GM12878 (cell line): ENCODE measurements around the gene CABLES1. TPM values are rescaled to one million over a fixed set of nuclear protein-coding genes. Genes with fewer than 3 reads are reported as not detected.

ENCODE experiments used
- ATAC-seq: fragments of 200-7000 bp; cut with Tn5 transposase; 3 replicates; pipeline ENCODE4 v1.9.1; 2020; ENCODE audit warnings: mild to moderate bottlenecking, moderate library complexity
- BruUV-seq: library from RNA; stranded (reverse); fragments of 400-500 nt; replicated peaks from 2 replicates; lab custom pipeline; 2021; lab: Mats Ljungman, UMichigan
- CTCF ChIA-PET: fragments of 300-600 bp; sonication (Branson Sonifier 250); formaldehyde crosslinking; extraction: SDS; loops from one replicate; lab custom pipeline; 2021; ENCODE audit warnings: inconsistent platforms; lab: Yijun Ruan, JAX
- POLR2A ChIA-PET: fragments of 350-600 bp; formaldehyde crosslinking; extraction: SDS; loops from one replicate; lab custom pipeline; 2021; ENCODE audit warnings: inconsistent platforms; lab: Charles Lee
- RAD21 ChIA-PET: fragments of 300-600 bp; sonication (Branson Sonifier 250); formaldehyde crosslinking; loops from one replicate; lab custom pipeline; 2023; ENCODE audit warnings: antibody characterized with exemption; ENCODE audit not compliant: unreplicated experiment; lab: Charles Lee
- SMC1A ChIA-PET: fragments of 300-600 bp; sonication (Branson Sonifier 250); formaldehyde crosslinking; loops from one replicate; lab custom pipeline; 2023; ENCODE audit not compliant: unreplicated experiment, uncharacterized antibody; lab: Charles Lee
- DNase-seq: peaks from one replicate; pipeline ENCODE4 v3.0.0-alpha.2; 2011; ENCODE audit warnings: low read depth, low spot score
- FAIRE-seq: peaks from 3 replicates; lab custom pipeline; 2011; peaks lifted over from hg19 to GRCh38; lab: Jason Lieb, UNC
- H2AFZ ChIP-seq: 2 replicates; pipeline ENCODE4 v1.6.0; 2011; ENCODE audit warnings: low read depth, low read length, control low read depth; ENCODE audit not compliant: control insufficient read depth
- H3K27ac ChIP-seq: 2 replicates; pipeline ENCODE4 v1.5.1; 2011; ENCODE audit warnings: control low read depth; ENCODE audit not compliant: control insufficient read depth, insufficient read depth
- H3K27me3 ChIP-seq, 2 experiments: replicated peaks in 1 of 2; 2 replicates each; pipeline versions ENCODE4 v1.6.0 to v1.6.1; 2011; ENCODE audit warnings: low read length in 1 of 2; ENCODE audit not compliant: control insufficient read depth in 2 of 2, insufficient read depth in 2 of 2
- H3K36me3 ChIP-seq, 2 experiments: 2 replicates each; pipeline ENCODE4 v1.5.1; 2011; ENCODE audit warnings: low read length in 1 of 2; ENCODE audit not compliant: control insufficient read depth in 2 of 2, insufficient read depth in 2 of 2
- H3K4me1 ChIP-seq: 2 replicates; pipeline ENCODE4 v1.6.1; 2011; ENCODE audit warnings: mild to moderate bottlenecking, low read length, moderate library complexity, mixed read lengths; ENCODE audit not compliant: control insufficient read depth, insufficient read depth
- H3K4me2 ChIP-seq: 2 replicates; pipeline ENCODE4 v1.6.0; 2011; ENCODE audit warnings: control low read depth; ENCODE audit not compliant: control insufficient read depth, insufficient read depth
- H3K4me3 ChIP-seq: fragments of 200-600 bp; sonication (generic); 2 replicates; pipeline ENCODE4 v1.5.1; 2016
- H3K79me2 ChIP-seq: 2 replicates; pipeline ENCODE4 v1.6.0; 2011; ENCODE audit warnings: low read length; ENCODE audit not compliant: control insufficient read depth, insufficient read depth
- H3K9ac ChIP-seq: 2 replicates; pipeline ENCODE4 v1.8.0; 2011; ENCODE audit warnings: low read length, control low read depth, mixed read lengths; ENCODE audit not compliant: control insufficient read depth, insufficient read depth
- H3K9me3 ChIP-seq: replicated peaks from 3 replicates; pipeline ENCODE4 v1.5.1; 2011; ENCODE audit warnings: mild to moderate bottlenecking, low read length; ENCODE audit not compliant: control insufficient read depth, insufficient read depth
- H4K20me1 ChIP-seq: 2 replicates; pipeline ENCODE4 v1.6.0; 2011; ENCODE audit not compliant: control insufficient read depth, insufficient read depth
- ATF7 ChIP-seq: fragments of 450-650 bp; IDR thresholded peaks from 2 replicates; pipeline ENCODE4 v1.6.1; 2016; ENCODE audit warnings: low read depth, mild to moderate bottlenecking
- BCL11A ChIP-seq: IDR thresholded peaks from 2 replicates; pipeline ENCODE4 v1.6.1; 2011; ENCODE audit warnings: low read depth, low read length
- DPF2 ChIP-seq: fragments of 450-650 bp; IDR thresholded peaks from 2 replicates; pipeline ENCODE4 v1.6.1; 2017; ENCODE audit warnings: mild to moderate bottlenecking
- NFYB ChIP-seq: IDR thresholded peaks from 2 replicates; pipeline ENCODE4 v1.6.1; 2011; ENCODE audit warnings: low read depth, mild to moderate bottlenecking, low read length, improper control_type of control experiment, moderate library complexity; ENCODE audit not compliant: insufficient read depth
- POLR2AphosphoS2 ChIP-seq: IDR thresholded peaks from 2 replicates; pipeline ENCODE4 v1.6.1; 2011; ENCODE audit warnings: low read depth, mild to moderate bottlenecking, low read length, improper control_type of control experiment, moderate library complexity
- RB1 ChIP-seq: fragments of 450-650 bp; formaldehyde crosslinking; IDR thresholded peaks from 2 replicates; pipeline ENCODE4 v1.6.1; 2017; ENCODE audit warnings: mild to moderate bottlenecking, borderline replicate concordance
- RBBP5 ChIP-seq: fragments of 200-600 bp; sonication (generic); conservative IDR thresholded peaks from 2 replicates; pipeline ENCODE4 v1.6.1; 2016
- RFX5 ChIP-seq: IDR thresholded peaks from 2 replicates; pipeline ENCODE4 v1.6.1; 2011; ENCODE audit warnings: low read depth, low read length, improper control_type of control experiment
- SUPT20H ChIP-seq: IDR thresholded peaks from 2 replicates; pipeline ENCODE4 v1.6.1; 2011; ENCODE audit warnings: low read depth, mild to moderate bottlenecking, low read length, moderate library complexity, borderline replicate concordance; ENCODE audit not compliant: control insufficient read depth
- TCF7 ChIP-seq: IDR thresholded peaks from 2 replicates; pipeline ENCODE4 v1.6.1; 2014; ENCODE audit warnings: antibody characterized with exemption, borderline replicate concordance
- ZBED1 ChIP-seq: IDR thresholded peaks from 2 replicates; pipeline ENCODE4 v1.6.1; 2016; ENCODE audit warnings: borderline replicate concordance
- ZNF384 ChIP-seq: IDR thresholded peaks from 2 replicates; pipeline ENCODE4 v1.6.1; 2012; ENCODE audit warnings: low read depth, mild to moderate bottlenecking, low read length, improper control_type of control experiment, borderline replicate concordance
- ZNF622 ChIP-seq: fragments of 450-650 bp; IDR thresholded peaks from 2 replicates; pipeline ENCODE4 v1.6.1; 2017; ENCODE audit warnings: mild to moderate bottlenecking, inconsistent platforms
- WGBS: methylation state at CpG from one replicate; pipeline ENCODE4 v1.1.6; 2016; ENCODE audit warnings: low lambda C conversion rate; ENCODE audit not compliant: insufficient replicate concordance, insufficient coverage; ENCODE audit errors: missing lambda C conversion rate; 5-methylcytosine and 5-hydroxymethylcytosine counted together
- in situ Hi-C: fragments of 300-500 bp; cut with MboI; formaldehyde crosslinking; loops from 9 replicates; pipeline ENCODE4 v1.14.3; 2018; ENCODE audit warnings: mixed read lengths
- intact Hi-C: fragments of 100-400 bp; cut with micrococcal nuclease; formaldehyde crosslinking; loops from one replicate; pipeline ENCODE4 v1.14.2; 2022; ENCODE audit not compliant: unreplicated experiment
- polyA plus RNA-seq, 11 experiments: library from polyadenylated mRNA; depleted of rRNA in 4 of 11; unstranded in 6 of 11; stranded (reverse) in 5 of 11; fragments of >200 nt; fragmentation: Nextera tagmentation in 4 of 11; fragmentation: Illumina TruSeq in 1 of 11; extraction: Ambion mirVana in 4 of 11; extraction: Trizol in 1 of 11; gene quantifications; 1 replicate in 1 of 11; 2 replicates in 10 of 11; pipeline versions ENCODE4 v1.2.1 to v1.2.3, GENCODE V29; 2011 to 2016; ENCODE audit warnings: inconsistent platforms in 2 of 11, missing spikeins in 2 of 11, low read depth in 1 of 11
- total RNA-seq, 4 experiments: library from RNA; depleted of rRNA in 3 of 4; stranded (reverse); fragments of >200 nt in 3 of 4; fragmentation: Illumina TruSeq in 1 of 4; extraction: Trizol in 1 of 4; gene quantifications; 2 replicates each; pipeline versions ENCODE4 v1.2.1 to v1.2.3, GENCODE V29; 2013 to 2021
- TF ChIP-seq, protein P1 (sequence below): IDR thresholded peaks from 2 replicates; pipeline ENCODE4 v1.6.1; 2011; ENCODE audit warnings: low read depth, low read length, improper control_type of control experiment, borderline replicate concordance
- TF ChIP-seq, protein P2 (sequence below): fragments of 450-650 bp; IDR thresholded peaks from 2 replicates; pipeline ENCODE4 v1.6.1; 2018; ENCODE audit warnings: borderline replicate concordance, mild to moderate bottlenecking; ENCODE audit not compliant: partially characterized antibody
- TF ChIP-seq, protein P3 (sequence below): fragments of 450-650 bp; IDR thresholded peaks from 2 replicates; pipeline ENCODE4 v1.6.1; 2017; ENCODE audit warnings: antibody characterized with exemption, mild to moderate bottlenecking, moderate library complexity

Gene CABLES1
- total and polyA plus RNA-seq, 10 of the 15 experiments (the other 5 are each of a cell fraction or from before 2014, with no cell fraction given) = 2.9 to 27.2 (median 8.2) TPM

- intact Hi-C loops (no loop called here), in situ Hi-C loops (no loop called here)
- no peak for FAIRE-seq
- no peak for DNase-seq
- H3K27ac ChIP-seq = no peak overlapping the region
- peaks cover 3% of the 10 kb centered on the region; the same call in 2 of the 3 replicates for H3K9me3 ChIP-seq
- no TSS peak for BruUV-seq
- 38% methylated on average over 3 of the region's 3 CpGs for WGBS
- POLR2A ChIA-PET = no interaction called here
- peaks cover 9 to 10% of the 10 kb centered on the region in 2 experiments; a peak in 3 of 4 replicates for H3K36me3 ChIP-seq
- H4K20me1 ChIP-seq = no peaks in the 10 kb centered on the region
- RAD21 ChIA-PET = interaction anchor here (2.2 kb wide), 1 partner anchor 15 kb away, joined by 10 read pairs; no protein-coding TSS in a partner anchor
- H3K4me1 ChIP-seq = no peaks in the 10 kb centered on the region
- SMC1A ChIA-PET = interaction anchor here (1.9 kb wide), 1 partner anchor 14 kb away, joined by 6 read pairs; no protein-coding TSS in a partner anchor
- no peak overlapping the region for H3K4me3 ChIP-seq
- CTCF ChIA-PET = interaction anchor here (4.9 kb wide), 1 partner anchor 15 kb away, joined by 58 read pairs; no protein-coding TSS in a partner anchor
- H2AFZ ChIP-seq = no peak overlapping the region
- H3K27me3 ChIP-seq = no peaks in the 10 kb centered on the region
- H3K9ac ChIP-seq = no peak overlapping the region
- H3K79me2 ChIP-seq = no peaks in the 10 kb centered on the region
- H3K4me2 ChIP-seq = no peak overlapping the region
- no peak for ATAC-seq
- TF ChIP-seq RBBP5 (no peak), POLR2AphosphoS2 (no peak), RB1 (no peak), ZNF622 (no peak), RFX5 (no peak), SUPT20H (no peak), BCL11A (no peak), ZNF384 (no peak), ZBED1 (no peak), NFYB (no peak), ATF7 (no peak), DPF2 (no peak), TCF7 (no peak)
- TF ChIP-seq, protein P1, sequence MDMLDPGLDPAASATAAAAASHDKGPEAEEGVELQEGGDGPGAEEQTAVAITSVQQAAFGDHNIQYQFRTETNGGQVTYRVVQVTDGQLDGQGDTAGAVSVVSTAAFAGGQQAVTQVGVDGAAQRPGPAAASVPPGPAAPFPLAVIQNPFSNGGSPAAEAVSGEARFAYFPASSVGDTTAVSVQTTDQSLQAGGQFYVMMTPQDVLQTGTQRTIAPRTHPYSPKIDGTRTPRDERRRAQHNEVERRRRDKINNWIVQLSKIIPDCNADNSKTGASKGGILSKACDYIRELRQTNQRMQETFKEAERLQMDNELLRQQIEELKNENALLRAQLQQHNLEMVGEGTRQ = no peak
- TF ChIP-seq, protein P2, sequence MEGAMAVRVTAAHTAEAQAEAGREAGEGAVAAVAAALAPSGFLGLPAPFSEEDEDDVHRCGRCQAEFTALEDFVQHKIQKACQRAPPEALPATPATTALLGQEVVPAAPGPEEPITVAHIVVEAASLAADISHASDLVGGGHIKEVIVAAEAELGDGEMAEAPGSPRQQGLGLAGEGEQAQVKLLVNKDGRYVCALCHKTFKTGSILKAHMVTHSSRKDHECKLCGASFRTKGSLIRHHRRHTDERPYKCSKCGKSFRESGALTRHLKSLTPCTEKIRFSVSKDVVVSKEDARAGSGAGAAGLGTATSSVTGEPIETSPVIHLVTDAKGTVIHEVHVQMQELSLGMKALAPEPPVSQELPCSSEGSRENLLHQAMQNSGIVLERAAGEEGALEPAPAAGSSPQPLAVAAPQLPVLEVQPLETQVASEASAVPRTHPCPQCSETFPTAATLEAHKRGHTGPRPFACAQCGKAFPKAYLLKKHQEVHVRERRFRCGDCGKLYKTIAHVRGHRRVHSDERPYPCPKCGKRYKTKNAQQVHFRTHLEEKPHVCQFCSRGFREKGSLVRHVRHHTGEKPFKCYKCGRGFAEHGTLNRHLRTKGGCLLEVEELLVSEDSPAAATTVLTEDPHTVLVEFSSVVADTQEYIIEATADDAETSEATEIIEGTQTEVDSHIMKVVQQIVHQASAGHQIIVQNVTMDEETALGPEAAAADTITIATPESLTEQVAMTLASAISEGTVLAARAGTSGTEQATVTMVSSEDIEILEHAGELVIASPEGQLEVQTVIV = no peak
- TF ChIP-seq, protein P3, sequence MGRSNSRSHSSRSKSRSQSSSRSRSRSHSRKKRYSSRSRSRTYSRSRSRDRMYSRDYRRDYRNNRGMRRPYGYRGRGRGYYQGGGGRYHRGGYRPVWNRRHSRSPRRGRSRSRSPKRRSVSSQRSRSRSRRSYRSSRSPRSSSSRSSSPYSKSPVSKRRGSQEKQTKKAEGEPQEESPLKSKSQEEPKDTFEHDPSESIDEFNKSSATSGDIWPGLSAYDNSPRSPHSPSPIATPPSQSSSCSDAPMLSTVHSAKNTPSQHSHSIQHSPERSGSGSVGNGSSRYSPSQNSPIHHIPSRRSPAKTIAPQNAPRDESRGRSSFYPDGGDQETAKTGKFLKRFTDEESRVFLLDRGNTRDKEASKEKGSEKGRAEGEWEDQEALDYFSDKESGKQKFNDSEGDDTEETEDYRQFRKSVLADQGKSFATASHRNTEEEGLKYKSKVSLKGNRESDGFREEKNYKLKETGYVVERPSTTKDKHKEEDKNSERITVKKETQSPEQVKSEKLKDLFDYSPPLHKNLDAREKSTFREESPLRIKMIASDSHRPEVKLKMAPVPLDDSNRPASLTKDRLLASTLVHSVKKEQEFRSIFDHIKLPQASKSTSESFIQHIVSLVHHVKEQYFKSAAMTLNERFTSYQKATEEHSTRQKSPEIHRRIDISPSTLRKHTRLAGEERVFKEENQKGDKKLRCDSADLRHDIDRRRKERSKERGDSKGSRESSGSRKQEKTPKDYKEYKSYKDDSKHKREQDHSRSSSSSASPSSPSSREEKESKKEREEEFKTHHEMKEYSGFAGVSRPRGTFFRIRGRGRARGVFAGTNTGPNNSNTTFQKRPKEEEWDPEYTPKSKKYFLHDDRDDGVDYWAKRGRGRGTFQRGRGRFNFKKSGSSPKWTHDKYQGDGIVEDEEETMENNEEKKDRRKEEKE = no peak
Observed at GRCh38 chr18:23209031-23209430, 73.7 kb downstream of the CABLES1 start.
